ENCODE measurements around the gene PXMP4. TPM values are rescaled to one million over a fixed set of nuclear protein-coding genes. Genes with fewer than 3 reads are reported as not detected.

The PXMP4 gene
- total RNA-seq, 1 donor from 2014 or later, result 13.5 TPM

Other genes with a start within 250 kb of the PXMP4 start
- 10.7 TPM for gene CBFA2T2, start 230.2 kb downstream of the PXMP4 start, total RNA-seq
- gene C20orf144, start 58.0 kb downstream of the PXMP4 start, total RNA-seq, result not detected
- gene ACTL10, start 53.4 kb downstream of the PXMP4 start, total RNA-seq, result 0.22 TPM
- 81.3 TPM for gene NECAB3, start 45.9 kb downstream of the PXMP4 start, total RNA-seq
- 1.2 TPM for gene E2F1, start 33.9 kb downstream of the PXMP4 start, total RNA-seq
- gene ZNF341, start 11.7 kb upstream of the PXMP4 start, total RNA-seq, result 1.8 TPM
- gene CHMP4B, start 91.0 kb upstream of the PXMP4 start, total RNA-seq, result 104 TPM

All from left ventricle myocardium inferior (tissue), 1 donor.